GM19452 (cell line): ENCODE results near the gene AMH.

Experiments
- ATAC-seq: cut with Tn5 transposase; IDR thresholded peaks from one replicate; pipeline ENCODE4 v1.9.1; 2021; ENCODE audit not compliant: unreplicated experiment

Gene AMH

DNA sequence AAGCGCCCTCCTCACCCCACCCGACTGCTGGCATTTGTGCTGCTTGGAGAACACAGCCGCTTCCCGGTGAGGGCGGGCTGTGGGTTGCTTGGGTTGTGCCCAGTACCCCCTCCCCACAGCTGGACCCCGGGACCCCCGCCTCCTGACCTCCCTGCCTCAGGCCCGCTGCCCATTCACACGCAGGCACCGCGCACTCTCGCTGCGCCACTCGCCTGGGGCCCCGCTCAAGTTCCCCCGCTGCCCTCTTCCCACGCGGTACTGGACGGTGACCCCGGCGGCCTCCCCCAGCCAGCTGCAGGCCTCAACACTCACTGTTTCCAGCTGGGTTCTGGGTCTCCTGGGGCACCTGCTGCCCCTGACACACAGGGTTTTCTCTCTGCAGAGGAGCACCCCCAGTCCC is 29.4 kb upstream of the AMH start:
- no peak for ATAC-seq

DNA sequence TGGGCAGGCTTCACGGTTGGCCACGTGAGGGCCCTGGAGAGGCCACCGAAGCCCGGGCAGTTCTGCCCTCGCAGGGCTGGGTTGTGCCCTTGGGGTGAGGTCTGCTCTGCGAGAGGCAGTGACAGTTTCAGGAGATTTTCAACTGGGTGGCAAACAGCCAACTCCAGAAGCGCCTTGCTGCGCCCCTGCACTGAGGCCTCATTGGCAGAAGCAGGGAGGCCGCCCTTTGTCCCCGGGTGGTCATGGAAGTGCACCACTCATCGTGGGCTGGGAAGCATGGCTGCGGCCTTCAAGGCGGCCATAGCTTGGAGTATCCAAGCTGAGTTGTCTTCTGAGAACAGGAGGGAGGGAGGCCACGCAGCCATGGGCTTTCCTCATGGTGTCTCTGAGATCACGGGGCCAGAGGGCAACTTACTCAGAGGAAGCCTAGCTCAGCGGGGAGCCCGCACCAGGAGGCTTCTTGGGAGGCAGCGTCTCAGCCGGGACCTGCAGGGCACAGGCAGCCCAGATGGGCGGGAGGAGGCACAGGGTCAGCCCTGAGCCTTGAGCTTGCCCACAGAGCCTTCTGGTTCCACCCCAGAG is 27.8 kb upstream of the AMH start:
- ATAC-seq: no peak

DNA sequence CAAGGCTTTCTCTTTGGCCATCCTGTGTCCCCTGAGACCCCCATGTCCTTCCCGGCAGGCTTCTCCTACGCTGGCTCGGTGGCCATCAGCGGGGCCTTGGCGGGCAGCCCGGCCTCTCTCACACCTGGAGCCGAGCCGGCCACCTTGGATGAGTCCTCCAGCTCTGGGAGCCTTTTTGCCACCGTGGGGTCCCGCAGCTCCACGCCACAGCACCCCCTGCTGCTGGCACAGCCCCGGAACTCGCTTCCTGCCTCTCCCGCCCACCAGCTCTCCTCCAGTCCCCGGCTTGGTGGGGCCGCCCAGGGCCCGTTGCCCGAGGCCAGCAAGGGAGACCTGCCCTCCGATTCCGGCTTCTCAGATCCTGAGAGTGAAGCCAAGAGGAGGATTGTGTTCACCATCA is 27.2 kb upstream of the AMH start:
- no peak for ATAC-seq

DNA sequence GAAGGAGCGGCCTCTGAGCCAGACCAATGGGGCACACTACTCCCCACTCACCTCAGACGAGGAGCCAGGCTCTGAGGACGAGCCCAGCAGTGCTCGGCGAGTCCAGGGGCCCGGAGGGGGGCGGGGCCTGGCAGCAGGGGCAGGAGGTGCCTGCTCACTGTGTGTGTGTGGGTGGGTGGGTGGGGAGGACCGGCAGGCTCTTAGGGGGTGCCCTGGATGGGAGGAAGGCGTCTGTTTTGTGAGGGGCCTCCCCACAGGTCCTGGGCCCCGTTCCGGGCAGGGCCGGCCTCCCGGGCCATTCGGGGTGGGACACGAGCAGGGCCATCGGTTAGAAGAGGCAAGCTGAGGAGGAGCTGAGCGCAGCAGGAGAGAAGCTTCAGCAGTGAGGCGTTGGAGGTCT is 25.7 kb upstream of the AMH start:
- ATAC-seq: no peak

DNA sequence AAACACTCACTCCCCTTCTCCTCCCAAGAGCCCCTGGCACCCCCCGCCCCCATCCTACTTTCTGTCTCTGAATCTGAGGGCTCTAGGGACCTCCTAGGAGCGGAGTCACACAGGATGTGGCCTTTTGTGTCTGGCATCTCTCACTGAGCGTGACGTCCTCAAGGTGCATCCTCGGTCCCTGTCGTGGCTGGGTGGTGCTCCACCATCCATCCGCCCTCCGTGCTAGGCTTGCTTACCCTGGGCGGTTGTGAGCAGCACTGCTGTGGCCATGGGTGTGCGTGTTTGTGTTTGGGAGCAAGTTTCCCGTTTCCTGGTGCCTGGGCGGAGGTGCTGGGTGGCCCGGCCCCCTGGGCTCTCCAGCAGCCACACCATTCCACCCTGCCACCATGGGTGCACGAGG is 25.2 kb upstream of the AMH start:
- no peak for ATAC-seq

DNA sequence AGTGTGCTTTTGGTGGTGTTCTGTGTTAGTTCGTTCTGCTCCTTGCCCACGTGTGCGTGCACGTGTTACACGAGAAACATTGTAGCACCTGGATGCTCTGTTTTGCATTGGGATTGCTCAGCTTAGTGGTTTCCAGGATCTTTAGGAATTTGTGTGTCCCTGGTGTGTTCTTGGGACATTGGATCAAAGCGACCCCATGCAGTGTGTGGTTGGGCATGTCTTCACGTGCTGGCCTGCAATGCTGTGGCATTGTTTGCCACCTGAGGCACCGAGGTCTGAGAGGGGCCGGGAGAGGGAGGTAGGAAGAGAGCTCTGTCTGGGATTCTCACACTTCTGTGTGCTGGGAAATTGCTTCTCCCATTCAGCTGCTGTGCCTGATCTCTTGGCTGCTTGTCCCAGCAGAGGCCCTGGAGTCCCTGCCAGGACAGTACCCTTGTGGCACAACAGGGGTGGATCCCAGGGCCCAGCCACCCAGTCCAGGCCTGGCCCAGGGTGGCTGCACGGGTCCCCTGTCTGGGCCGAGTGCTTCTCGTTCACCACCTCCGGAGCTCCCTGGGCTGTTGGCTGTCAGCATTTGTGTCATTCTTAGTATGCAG is 24.3 kb upstream of the AMH start:
- ATAC-seq: no peak

DNA sequence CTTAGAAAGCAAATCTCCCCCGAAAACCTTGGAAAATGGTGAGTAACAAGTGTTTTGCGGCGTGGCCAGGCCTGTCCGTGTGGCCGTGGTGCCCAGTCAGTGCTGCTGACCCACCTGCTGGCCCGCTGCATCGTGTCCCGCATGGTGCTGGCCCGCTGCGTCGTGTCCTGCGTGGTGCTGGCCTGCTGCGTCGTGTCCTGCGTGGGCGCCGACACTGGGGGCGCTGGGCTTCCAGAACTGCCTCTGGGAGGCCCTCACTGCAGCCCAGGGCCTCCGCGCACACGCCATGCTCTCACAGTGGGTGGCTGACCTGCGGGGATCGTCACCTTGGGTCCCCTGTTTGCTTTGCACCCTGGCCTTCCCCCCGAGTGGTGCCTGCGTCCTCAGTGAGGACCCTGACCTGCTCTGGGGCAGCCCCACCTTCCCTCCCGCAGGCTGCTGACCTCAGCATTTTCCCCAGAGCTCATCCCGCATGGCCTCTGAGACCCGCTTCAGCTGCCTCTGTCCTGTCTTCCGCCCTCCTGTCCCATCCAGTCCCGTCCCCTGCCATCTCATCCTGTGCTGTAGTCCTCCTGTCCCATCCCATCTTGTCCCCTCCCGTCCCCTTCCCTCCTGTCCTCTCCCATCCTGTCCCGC is 23.6 kb upstream of the AMH start:
- ATAC-seq: no peak

DNA sequence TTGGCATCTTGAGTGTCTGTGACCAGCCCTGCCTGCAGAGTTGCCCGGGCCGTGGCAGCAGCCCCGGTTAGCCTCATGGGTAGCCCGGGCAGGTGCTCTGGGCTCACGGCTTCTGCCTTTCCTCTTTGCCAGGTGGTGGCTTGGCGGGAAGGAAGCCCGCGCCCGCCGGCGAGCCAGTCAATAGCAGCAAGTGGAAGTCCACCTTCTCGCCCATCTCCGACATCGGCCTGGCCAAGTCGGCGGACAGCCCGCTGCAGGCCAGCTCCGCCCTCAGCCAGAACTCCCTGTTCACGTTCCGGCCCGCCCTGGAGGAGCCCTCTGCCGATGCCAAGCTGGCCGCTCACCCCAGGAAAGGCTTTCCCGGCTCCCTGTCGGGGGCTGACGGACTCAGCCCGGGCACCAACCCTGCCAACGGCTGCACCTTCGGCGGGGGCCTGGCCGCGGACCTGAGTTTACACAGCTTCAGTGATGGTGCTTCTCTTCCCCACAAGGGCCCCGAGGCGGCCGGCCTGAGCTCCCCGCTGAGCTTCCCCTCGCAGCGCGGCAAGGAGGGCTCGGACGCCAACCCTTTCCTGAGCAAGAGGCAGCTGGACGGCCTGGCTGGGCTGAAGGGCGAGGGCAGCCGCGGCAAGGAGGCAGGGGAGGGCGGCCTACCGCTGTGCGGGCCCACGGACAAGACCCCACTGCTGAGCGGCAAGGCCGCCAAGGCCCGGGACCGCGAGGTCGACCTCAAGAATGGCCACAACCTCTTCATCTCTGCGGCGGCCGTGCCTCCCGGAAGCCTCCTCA is 22.9 kb upstream of the AMH start:
- no peak for ATAC-seq

DNA sequence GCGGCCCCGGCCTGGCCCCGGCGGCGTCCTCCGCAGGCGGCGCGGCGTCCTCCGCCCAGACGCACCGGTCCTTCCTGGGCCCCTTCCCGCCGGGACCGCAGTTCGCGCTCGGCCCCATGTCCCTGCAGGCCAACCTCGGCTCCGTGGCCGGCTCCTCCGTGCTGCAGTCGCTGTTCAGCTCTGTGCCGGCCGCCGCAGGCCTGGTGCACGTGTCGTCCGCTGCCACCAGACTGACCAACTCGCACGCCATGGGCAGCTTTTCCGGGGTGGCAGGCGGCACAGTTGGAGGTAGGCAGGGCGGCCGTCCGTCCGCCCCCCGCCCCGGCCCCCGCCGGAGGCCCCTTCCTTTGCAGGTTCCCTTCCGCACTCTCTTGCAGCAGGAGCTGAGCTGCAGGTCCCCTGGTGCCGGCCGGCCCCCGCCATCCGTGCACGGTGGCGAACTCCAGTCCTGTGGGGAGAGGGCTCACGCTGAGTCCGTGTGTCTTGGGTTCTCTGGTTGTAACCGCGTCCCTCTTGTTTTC is 22.2 kb upstream of the AMH start:
- ATAC-seq: no peak

DNA sequence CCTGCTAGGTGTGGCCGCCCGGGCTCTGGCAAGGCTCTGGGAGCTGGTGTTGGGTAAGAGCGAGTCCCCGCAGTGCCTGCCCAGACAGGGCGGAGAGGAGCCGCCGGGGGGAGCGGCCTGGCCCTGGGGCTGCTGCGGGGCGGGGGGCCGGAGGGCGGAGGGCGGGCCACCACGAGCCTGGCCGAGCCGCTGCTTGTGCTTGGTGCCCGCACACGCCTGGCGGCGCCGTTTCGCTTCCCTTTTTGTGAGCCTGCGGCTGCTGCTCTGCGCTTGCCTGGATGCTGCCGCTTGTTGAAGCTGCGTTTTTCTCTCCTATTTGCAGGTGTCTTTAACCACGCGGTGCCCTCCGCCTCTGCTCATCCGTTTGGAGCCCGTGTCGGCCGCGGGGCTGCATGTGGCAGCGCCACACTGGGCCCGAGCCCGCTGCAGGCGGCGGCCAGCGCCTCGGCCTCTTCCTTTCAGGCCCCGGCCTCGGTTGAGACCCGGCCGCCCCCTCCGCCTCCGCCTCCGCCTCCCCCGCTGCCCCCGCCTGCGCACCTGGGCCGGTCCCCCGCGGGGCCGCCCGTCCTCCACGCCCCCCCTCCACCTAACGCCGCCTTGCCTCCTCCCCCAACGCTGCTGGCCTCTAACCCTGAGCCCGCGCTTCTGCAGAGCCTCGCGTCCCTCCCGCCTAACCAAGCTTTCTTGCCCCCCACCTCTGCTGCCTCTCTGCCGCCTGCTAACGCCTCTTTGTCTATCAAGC is 21.5 kb upstream of the AMH start:
- no peak for ATAC-seq

DNA sequence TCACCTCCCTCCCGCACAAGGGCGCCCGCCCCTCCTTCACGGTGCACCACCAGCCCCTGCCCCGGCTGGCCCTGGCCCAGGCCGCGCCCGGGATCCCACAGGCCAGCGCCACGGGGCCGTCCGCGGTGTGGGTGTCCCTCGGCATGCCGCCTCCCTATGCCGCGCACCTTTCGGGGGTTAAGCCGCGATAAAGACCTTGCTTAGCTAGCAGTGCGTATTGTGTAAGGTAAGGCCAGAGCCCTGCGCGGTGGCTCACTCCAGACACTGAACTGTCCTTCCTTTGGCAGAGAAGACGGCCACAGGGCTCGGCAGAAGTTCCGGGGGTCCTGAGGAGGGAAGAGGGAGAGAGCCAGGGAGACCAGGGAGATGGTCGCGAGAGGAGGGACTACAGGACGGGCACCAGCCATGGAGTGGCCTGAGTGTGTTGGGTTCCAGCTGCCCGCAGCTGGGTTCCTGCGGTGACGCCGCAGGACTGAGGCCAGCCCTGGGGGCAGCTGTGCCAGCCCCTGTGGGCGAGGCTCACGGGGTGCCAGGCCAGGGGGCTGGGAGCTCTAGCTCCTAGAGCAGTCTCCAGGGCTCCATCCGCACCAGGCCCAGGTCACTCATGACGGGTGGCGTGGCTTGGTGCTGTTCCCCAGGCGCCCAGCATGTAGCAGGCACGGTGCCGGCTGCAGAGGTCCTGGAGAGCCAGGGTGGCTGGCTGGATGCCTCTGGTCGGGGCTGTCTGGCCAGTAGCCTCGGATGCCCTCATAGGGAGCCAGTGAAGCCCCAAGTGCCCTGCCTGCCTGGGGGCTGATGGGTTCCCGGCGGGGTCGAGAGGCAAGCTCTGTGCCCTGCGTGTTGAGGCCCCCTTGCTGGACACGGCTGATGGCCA is 20.7 kb upstream of the AMH start:
- no peak for ATAC-seq

DNA sequence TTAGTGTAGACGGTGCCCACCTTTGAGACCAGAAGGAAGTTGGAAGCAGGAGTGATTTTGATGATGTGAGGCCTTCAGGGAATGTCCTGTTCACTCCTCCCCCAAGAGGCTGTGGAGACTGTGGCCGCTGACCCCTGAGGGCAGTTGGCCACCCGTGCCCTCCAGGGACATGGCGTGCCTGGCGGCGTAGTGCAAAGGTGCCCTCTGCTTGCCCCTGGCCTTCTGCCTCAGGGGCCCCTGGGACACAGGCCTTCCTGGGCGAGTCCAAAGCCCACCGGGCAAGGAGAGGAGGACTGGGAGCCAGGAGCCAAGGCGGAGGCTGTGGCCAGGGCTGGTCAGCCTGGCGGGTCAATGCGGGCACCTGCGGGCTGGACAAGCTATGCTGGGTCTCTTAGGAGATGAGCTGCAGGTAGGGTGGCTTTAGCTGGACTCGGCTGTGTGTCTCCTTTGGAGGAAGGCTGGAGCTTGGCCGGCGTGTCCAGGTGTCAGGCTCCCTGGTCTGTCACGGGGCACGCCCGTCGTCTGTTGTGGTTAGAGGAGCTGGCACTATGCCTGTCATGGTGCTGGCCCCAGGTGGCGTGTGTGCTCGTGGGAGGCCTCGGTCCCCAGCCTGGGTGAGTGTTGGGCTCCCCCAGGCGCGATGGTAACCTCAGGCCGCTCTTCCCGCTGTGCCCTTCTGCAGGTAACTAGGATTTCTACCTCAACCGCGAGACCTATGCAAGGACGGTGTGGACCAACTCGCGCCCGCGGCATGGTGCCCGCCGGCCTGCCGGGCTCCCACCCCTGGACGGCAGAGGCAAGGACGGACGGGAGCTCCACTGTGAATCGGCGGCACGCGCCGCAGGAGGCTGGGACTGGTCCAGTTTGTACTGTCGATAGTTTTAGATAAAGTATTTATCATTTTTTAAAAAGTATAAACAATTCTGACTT is 19.8 kb upstream of the AMH start:
- ATAC-seq: no peak

DNA sequence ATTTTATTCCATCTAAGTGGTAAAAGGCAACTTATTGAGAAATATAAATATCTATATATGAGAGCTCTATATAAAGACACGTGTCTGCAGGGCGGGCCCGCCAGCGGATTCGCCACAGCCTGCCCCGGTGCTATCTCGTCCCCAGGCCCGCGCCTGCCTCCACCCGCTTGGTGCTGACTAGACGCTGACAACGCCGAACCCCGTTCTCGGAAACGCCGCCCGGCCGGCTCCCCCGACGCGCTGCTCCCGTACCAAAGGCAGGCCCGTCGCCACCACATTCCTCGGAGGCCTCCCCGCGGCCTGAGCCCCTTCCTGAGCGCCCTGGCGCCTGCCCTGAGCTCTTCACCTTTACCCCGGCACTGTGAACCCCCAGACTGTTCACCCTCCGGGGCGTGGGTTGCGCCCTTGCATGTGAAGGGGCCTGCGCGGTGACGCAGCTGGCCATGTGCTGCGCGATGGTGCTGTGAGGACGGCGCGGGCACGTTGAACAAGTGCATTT is 19.0 kb upstream of the AMH start:
- no peak for ATAC-seq

DNA sequence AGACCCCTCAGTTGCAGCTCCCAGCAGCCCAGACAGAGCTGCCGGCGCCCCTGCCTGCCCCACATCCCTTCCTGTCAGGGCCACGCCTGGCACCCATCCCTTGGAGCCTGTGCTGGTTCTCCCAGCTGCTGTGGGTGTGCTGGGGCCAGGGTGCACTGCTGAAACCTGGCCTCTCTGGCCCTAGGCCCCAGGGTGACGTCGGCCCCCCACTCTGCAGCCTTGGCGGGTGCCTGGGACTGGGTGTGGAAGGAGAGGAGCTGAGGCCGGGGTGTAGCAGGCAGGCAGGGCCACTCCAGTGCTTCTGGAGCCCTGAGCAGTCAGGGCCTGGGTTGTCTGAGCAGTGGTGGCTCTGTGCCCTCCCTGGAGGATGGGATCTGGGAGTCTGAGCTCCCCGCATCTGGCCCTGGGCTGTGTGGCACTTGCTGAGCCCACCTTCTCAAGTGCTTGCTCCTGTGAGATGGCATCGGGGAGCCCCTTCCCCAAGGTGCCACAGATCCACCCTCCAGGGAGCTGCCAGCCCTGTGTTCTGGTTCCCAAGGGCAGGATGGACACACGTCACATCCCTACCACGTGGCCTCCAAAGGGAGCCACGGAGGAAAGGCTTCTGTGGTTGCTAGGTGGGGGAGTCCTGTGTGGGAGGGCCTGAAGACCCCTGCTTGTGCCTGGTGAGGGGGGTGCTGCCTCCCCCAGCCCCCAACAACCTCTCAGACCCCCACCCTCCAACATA is 18.2 kb upstream of the AMH start:
- no peak for ATAC-seq

DNA sequence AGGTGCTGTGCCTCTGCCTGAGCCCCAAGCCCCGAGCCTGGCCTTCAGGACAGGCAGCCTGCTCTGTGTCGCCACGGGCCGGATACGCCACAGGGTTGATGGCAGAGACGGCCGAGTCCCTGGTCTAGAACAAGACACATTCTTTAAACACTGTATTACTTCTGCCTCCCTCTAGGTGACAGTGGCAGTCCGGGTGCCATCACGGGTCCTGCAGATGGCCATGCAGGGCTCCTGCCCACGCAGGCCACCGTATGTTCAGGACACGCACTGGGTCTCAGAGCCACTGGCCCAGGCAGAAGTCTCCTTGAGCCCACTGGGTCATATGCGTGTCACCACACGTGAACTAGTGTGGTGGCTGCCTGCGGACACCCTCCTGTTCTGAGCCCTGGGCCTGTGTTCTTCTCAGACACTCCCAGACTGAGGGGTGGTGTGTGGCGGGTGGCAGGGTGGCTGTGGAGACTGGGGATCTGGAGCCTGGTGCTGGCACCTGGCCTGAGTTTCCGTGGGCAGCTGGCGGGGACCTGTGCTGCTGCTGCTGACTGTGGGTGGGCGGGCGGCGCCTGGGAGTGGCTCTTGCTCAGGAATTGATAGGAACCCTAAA is 17.4 kb upstream of the AMH start:
- no peak for ATAC-seq

DNA sequence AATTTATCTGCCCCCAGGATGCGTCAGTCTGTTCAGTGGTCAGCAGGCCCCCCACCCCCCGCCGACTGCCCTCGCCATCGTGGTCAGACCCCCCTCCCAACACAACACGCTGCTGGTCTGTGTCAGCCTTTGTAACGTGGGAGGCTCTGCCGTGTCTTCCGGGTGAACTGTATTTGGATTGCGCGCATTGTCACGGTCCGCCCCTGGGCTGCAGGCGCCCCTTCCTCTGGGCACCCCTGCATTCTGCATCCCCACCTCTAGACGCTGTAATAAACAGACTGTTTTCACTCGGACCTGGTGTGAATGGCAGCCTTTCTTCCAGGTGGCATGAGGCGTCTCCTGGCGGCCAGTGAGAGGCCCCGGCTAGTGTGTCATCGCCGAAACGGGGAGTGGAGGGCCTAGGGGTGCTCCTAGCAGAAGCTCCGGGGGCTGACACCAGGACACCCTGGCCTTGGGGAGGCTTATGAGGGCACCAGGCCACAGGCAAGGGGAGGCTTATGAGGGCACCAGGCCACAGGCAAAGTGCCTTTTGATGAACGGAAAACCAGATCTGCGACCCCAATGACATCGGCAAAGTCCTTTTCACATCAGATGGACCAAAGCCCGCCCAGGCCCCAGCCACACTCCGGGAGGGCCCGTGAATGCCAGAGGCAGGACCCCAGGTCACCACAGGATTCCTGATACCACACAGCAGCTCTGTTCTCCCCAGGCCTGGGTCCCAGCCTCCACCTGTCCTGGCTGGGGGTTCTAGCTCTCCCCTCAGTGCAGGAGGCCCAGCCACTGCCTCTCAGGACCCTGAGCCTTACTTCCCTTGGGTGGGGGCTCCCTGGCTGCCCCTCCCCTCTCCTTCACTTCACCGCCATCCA is 16.6 kb upstream of the AMH start:
- ATAC-seq: no peak
